ENCODE results near the gene PPA1.
"Not testable (repeated sequence)": the region's sequence is repeated elsewhere in the genome, so short reads cannot be mapped to it uniquely, and the experiment has no call there.

The PPA1 gene

GRCh38 chr10:70175516-70175915 lies 57.7 kb downstream of the PPA1 start:
- FAIRE-seq (no peak), DNase-seq (ENCODE audit: insufficient read length, low spot score) (no peak)

- FAIRE-seq = peak; percentile 64
Measured at GRCh38 chr10:70174058-70174741, 59.0 kb downstream of the PPA1 start.

GRCh38 chr10:70169649-70170364 lies 63.4 kb downstream of the PPA1 start:
- FAIRE-seq (no peak), DNase-seq (ENCODE audit: insufficient read length, low spot score) (no peak)

More at GRCh38 chr10:70174058-70174741, 59.0 kb downstream of the PPA1 start:
- no peak for DNase-seq (ENCODE audit: insufficient read length, low spot score)

- DNase-seq (ENCODE audit: insufficient read length, low spot score) = no peak
- no peak for FAIRE-seq
Measured at GRCh38 chr10:70169011-70169410, 64.2 kb downstream of the PPA1 start.

GRCh38 chr10:70167246-70167645 lies 66.0 kb downstream of the PPA1 start:
- FAIRE-seq (no peak), DNase-seq (ENCODE audit: insufficient read length, low spot score) (no peak)

- FAIRE-seq = no peak
- no peak for DNase-seq (ENCODE audit: insufficient read length, low spot score)
Measured at GRCh38 chr10:70166394-70166793, 66.8 kb downstream of the PPA1 start.

- no peak for FAIRE-seq
- no peak for DNase-seq (ENCODE audit: insufficient read length, low spot score)
Measured at GRCh38 chr10:70164163-70164562, 69.1 kb downstream of the PPA1 start.

GRCh38 chr10:70163448-70163847 lies 69.8 kb downstream of the PPA1 start:
- no peak for DNase-seq (ENCODE audit: insufficient read length, low spot score)
- peak; percentile 4 for FAIRE-seq

- FAIRE-seq = no peak
- peak; percentile 44 for DNase-seq (ENCODE audit: insufficient read length, low spot score)
Measured at GRCh38 chr10:70162892-70163201, 70.4 kb downstream of the PPA1 start.

GRCh38 chr10:70162151-70162891 lies 70.9 kb downstream of the PPA1 start:
- FAIRE-seq (peak; percentile 28), DNase-seq (ENCODE audit: insufficient read length, low spot score) (no peak)

GRCh38 chr10:70160798-70161197 lies 72.4 kb downstream of the PPA1 start:
- DNase-seq (ENCODE audit: insufficient read length, low spot score) (no peak), FAIRE-seq (no peak)

GRCh38 chr10:70159366-70159765 lies 73.9 kb downstream of the PPA1 start:
- DNase-seq (ENCODE audit: insufficient read length, low spot score) = not testable (repeated sequence)
- FAIRE-seq = peak; percentile 51

- DNase-seq (ENCODE audit: insufficient read length, low spot score) = no peak
Measured at GRCh38 chr10:70158113-70158512, 75.1 kb downstream of the PPA1 start.

GRCh38 chr10:70155255-70155838 lies 77.9 kb downstream of the PPA1 start:
- no peak for FAIRE-seq

More at GRCh38 chr10:70158113-70158512, 75.1 kb downstream of the PPA1 start:
- FAIRE-seq = no peak

More at GRCh38 chr10:70155255-70155838, 77.9 kb downstream of the PPA1 start:
- DNase-seq (ENCODE audit: insufficient read length, low spot score) = no peak

Measured in GM19239 (cell line).